GM19468 (cell line): ENCODE results near the gene NASP.

ENCODE experiments used
- ATAC-seq: cut with Tn5 transposase; IDR thresholded peaks from one replicate; pipeline ENCODE4 v1.9.1; 2021; ENCODE audit warnings: mild to moderate bottlenecking, moderate library complexity, moderate number of reproducible peaks; ENCODE audit not compliant: unreplicated experiment; ENCODE audit errors: extremely low read depth

The NASP gene, protein sequence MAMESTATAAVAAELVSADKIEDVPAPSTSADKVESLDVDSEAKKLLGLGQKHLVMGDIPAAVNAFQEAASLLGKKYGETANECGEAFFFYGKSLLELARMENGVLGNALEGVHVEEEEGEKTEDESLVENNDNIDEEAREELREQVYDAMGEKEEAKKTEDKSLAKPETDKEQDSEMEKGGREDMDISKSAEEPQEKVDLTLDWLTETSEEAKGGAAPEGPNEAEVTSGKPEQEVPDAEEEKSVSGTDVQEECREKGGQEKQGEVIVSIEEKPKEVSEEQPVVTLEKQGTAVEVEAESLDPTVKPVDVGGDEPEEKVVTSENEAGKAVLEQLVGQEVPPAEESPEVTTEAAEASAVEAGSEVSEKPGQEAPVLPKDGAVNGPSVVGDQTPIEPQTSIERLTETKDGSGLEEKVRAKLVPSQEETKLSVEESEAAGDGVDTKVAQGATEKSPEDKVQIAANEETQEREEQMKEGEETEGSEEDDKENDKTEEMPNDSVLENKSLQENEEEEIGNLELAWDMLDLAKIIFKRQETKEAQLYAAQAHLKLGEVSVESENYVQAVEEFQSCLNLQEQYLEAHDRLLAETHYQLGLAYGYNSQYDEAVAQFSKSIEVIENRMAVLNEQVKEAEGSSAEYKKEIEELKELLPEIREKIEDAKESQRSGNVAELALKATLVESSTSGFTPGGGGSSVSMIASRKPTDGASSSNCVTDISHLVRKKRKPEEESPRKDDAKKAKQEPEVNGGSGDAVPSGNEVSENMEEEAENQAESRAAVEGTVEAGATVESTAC

DNA sequence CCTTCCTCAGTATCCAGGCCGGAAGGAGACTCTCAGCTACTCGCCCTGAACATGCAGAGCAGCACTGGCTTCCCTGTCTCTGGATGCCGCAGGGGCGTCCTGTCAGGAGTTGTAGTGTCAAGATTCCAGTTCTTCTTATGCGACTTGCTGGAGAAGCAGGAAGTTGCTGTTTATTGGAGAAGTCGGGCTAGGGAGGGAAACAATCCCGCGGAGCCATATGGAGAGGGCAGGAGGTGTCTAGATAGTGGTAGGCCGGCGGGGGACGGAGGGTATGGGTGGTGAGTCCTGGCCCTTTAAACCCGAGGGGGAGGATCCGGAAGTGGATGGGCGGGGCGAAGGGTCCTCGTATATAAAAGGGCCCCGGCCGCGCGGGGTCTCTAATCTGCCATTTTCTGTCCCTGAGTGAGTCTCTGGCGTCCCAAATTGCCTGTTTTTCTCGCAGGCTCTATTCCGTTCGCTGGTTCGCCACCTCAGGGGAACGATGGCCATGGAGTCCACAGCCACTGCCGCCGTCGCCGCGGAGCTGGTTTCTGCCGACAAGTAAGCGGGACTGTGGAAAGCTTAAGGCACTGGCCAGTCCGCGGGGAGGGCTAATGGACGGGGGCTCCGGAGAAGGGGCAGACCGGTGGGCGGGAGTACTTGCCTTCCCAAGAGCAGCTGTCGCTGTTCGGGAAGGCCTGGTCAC is at the start of gene NASP:
Gene NASP (plus strand): TSS at position 376 of the 685 bp plus-strand sequence. CDS start 106 bp downstream, at position 482.
- peak; percentile 3 for ATAC-seq

DNA sequence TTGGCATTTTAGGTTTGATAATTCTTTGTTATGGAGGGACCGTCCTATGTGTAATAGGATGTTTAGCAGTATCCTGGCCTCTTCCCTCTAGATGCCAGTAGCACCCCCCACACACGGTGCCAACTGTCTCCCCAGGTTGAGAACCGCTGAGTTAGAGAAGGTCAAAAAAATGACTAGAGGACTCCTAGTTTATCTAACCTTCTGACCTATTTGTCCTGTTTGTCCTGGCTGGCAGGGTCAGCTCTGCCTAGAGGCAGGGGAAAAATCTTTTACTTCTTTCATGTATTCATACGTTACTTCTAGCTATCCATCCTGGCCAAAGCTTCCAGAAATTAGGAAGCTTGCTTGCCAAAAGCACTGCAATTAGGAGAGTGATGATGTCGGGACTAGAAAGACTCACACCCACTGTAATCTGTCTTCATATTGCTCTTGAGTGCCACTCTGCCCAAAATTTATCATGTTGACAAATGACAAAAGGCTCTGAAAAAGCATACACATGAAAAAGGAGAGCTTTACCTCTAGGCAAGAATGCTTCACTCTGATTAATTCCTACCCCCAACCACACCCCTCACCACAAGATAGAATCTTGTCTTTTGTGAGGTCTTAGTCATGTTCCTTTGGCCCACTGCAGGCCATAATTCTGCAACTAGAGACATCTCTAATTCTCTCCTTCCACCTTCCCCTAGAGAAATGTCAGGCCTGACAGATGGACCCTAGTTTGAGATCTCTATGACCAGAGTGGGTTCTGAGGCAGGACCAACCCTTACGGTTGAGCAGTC is 47.7 kb upstream of the NASP start:
- ATAC-seq = no peak

DNA sequence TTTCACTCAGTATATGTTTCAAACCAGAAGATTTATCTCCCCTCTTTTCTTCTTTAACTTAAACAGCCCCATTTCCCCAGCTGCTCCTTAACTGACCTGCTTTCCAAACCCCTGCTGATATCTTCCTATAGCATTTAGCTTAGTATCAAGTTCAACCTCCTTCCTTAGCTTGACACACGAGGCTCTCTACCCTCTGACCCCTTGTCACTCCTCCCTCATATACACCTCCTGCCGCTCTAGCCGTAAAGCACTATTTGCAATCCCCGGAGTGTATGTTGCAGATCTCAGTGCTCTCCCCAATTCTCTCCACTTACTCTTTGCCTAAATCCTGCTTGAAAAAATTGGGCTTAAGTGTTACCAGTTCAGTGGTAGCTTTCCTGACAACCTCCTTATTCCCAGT is 47.0 kb upstream of the NASP start:
- no peak for ATAC-seq

DNA sequence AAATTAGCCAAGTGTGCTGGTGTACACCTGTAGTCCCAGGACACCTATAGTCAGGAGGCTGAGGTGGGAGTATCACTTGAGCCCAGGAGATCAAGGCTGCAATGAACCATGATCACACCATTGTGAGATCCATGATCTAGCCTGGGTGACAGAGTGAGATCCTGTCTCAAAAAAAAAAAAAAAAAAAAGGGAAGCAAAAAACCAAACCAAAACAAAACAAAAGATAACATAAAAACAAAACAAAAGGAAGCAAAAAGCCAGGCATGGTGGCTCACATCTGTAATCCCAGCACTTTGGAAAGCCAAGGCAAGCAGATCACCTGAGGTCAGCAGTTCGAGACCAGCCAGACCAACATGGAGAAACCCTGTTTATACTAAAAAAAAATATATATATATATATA is 42.6 kb upstream of the NASP start:
- ATAC-seq = no peak

DNA sequence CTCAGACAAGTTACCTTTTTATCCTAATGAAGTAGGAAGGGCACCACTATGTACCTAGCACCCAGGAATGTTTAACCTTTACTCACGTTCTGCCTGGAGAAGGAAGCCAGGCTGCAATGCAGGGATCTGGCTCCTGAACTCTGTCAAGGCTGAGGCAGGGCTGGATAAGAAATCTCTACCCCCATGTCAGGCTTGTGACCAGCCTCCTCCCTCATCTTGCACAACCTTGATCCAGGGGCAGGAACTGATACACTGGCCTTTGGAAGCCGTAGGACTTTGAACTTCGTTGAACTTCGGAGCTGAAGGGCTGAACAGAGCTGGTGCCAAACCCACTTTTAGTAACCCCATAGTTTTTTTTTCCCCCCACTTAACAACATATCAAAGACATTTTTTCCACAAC is 41.2 kb upstream of the NASP start:
- no peak for ATAC-seq

DNA sequence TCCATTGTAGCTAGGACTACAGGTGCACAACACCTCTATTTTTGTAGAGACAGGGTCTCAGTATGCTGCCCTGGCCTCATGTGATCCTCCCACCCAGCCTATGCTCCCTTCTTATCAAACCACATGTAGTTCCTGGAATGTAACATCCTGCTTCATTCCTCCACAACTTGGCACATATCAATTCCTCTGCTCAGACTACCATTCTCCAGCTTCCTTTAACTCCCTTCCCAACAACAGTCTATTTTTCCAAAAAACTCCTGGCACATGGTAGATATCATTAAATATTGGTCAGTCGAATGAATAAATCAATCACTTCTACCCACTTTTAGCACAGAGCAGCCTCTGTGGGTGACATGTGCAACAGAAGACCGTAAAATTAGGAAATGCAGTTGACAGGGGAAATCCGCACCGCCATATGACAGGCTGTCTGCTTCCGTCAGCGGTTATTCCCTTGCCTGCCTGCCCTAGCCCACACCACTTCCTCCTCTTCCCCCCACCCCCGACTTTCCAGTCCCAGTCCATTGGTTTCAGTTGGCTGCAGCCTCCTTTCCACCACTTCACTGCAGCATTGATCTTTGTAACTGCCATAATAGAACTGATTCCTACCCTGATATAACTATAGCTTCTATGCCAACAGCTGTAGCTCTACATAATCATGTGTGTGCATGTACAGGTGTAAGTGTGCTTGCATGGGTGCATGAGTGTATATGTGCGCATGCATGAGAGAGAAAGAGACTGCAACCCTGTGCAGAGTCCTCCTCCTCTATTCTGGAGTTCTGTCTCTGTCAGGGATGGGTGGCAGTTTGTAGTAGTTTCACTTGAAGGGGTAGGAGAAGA is 40.0 kb upstream of the NASP start:
- ATAC-seq = no peak

DNA sequence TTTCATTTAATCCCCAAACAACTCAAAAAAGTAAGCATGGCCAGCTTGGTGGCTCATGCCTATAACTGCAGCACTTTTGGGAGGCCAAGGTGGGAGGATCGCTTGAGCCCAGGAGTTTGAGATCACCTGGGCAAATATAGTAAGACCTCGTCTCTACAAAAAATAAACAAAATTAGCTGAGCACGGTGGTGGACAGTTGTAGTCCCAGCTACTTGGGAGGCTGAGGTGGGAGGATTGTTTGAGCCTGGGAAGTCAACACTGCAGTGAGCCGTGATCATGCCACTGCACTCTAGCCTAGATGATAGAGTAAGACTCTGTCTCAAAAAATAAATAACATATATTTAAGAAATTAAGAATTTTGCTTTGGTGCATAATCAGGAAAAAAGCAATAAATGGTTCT is 39.3 kb upstream of the NASP start:
- no peak for ATAC-seq

DNA sequence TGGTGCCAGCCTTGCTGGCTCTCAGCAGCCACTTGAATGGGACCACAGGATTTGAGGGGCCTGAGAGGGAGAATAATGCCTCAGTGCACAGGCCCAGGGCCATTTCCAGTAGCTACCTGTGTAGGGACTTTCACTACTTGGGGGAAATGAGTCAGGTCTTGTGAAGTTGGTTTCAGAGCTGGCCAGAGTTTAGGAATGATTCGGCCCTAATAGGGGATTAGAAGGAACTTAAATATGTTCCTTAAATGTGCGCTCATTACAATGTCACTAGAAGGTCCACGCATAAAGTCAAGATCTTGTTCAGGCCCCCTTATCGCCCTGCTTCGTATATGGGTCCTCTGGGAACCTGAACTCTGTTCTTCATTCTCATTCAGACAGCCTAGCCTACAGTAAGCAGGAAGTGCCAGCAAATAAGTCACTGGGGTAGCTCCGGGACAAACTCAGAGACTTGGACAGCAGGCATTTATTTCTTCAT is 38.8 kb upstream of the NASP start:
- peak; percentile 49 for ATAC-seq

DNA sequence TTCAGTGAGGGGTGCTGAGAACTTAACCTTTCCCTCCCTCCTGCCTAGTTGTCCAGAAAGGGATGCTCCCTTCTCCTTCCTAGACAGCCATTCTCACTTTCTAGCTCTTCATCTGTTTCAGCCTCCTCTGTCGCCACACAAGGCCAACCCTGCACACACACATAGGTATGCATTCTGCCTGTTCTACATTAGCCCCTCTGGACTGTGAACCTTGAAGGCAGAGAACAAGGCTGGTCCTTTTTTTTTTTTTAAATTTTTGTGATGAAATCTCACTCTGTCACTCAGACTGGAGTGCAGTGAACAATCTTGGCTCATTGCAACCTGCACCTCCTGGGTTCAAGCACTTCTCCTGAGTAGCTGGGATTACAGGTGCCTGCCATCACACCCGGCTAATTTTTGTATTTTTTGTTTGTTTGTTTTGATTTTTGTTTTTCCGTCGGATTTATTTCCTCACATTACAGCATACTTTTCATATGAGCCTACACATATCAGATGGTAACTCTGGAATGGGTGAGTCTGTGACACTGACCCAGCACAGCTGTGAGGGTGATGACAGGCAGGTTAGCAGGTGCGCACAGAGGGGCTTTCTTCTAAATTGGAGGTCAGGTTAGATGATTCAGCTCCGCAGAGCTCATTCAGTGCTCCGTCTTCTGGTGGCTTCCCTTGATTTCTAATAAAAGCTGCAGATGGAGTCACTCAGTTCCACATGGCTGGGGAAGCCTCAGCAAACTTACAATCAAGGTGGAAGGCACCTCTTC is 38.1 kb upstream of the NASP start:
- no peak for ATAC-seq

DNA sequence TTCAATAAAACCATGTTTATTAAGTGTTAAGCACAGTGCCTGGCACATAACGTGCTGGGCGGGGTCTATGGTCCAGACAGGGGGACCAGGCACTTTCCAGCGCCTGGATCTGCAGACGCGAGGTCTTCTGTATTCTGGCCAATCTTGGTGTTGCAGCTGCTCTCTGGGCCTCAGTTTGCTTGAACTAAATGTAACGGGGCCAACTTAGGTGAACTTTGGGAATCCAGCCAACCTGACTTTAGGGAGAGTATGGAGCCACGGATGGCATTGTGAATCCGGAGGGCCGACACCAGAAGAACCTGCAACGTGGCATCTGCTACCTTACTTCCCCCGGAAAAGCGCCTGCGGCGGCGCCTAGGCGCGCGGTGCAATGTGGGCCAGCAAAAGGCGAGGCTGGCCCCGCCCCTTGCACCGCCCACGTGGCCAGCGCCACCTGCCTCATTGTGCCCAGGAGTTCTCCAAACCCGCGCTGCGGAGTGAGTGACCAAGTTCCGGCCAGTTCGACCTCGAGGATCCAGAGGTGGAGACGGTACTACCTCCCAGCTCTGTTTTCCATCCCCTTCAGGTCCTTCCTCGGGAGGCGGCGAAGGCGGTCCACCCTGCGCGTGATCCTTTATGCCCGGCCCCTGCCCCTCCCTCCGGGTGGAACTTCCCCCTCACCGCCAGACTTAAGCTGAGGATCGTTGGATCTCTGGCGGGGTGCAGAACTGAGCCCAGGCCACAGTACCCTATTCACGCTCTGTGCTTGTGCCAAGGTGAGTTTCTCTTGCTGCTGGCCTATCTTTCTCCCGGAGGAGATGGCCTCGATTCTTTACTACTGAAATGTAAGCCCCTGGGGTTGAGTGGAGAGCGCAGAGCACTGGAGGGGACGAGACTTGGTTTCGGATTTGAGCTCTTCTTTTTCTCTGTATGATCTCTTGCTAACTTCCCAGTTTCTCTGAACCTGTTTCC is 33.2 kb upstream of the NASP start, which contains the start of gene AKR1A1:
Gene AKR1A1 (plus strand): TSS at position 426 of the 951 bp plus-strand sequence. CDS start 10,969 bp downstream, outside the sequence.
- ATAC-seq = peak; percentile 82

DNA sequence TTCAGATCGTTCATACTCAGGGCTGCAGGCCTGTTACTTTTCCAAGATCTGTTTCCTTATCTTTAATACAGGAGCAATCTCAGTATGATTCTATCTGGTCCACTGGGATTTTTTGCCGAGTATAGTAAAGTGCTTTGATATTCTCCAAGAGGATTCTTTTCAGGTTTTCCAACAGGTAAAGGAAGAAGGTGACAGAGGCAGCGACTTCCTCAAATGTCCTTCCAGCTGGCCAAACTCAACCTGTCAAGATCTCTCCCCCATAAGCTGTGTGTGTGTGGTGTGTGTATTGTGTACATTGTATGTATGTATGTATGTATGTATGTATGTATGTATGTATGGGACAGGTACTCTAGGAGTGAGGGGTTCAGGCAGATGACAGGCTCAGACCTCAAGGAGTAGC is 32.2 kb upstream of the NASP start:
- ATAC-seq = no peak

DNA sequence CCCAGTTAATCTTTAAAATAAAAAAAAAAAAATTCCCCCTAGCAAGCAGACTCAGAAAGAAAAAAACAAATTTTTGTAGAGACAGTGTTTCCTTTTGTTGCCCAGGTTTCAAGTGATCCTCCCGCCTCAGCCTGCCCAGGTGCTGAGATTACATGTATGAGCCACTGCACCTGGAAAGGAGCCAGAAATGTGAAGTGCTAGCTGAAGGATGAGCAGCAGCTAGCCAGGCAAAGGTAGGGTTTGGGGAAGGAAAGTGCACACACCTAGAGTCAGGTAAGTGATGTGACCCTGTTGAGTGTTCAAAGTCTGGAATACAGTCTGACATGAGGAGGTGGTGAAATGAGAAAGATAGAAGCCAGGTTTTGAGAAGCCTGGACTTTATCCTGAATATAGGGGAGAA is 31.5 kb upstream of the NASP start:
- no peak for ATAC-seq

DNA sequence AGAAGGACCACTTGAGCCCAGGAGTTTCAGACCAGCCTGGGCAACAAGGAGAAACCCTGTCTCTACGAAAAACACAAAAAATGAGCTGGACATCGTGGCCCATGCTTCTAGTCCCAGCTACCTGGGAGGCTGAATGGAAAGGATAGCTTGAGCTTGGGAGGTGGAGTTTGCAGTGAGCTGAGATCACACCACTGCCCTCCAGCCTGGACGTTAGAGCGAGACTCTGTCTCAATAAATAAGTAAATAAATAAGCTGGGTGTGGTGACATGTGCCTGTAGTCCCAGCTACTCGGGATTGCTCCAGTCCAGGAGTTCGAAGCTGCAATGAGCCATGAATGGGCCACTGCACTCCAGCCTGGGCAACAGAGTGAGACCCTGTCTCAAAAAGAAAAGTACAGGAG is 29.6 kb upstream of the NASP start:
- no peak for ATAC-seq

DNA sequence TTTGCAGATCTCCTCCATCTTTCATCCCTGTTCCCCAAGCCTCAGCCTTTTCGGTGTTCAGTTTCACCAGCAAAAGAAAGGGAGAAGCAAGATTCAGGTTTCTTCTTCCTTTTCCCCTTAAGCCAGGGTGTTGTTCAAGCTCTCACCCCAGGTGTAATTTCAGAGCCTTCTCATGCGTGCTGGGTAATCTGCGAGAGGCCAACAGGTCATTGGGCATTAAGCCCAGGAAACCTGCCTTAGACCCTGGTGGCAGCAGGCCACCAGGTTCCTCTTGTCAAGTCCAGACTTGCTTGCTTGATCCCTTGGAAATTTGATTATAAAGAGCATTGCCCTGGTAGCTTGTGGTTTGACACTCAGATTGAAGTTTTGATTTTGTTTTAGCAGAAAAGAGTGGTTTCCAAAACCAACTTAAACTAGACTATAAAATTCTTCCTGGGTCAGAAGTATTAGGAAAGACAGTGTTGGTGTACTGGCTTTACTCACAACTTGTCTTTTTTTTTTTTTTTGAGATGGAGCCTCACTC is 26.4 kb upstream of the NASP start:
- ATAC-seq = no peak

DNA sequence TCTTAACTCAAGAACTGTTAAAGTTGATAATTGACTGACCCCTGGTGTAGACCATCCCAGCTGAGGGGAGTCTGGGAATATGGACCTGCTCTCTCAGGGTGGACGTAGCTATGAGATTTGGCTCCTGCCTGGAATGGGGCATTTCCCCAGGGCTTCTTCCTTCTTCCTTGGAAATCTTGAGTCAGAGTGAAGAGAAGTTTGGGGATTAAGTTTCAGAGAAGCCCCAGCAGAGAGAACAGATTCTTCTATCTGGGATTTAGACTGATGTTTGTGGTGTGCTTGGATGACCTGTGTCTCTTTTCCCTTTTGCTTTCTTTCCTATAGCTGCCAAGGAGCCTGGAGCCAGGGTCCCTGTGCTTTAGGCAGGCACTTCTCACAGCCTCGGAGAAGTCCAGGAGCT is 20.0 kb upstream of the NASP start:
- no peak for ATAC-seq

DNA sequence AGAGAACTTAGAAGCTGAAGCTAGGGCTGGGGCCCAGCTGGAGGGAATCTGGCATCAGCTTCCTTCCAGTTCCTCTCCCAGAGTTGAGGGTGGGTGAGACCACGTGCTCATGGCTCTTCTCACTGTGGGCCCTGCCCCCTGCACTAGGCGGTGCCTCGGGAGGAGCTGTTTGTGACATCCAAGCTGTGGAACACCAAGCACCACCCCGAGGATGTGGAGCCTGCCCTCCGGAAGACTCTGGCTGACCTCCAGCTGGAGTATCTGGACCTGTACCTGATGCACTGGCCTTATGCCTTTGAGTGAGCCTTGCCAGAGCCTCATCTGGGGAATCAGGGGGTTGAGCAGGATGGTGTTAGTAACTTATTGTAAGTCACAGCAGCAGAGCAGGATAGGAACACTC is 17.1 kb upstream of the NASP start:
- ATAC-seq = no peak

DNA sequence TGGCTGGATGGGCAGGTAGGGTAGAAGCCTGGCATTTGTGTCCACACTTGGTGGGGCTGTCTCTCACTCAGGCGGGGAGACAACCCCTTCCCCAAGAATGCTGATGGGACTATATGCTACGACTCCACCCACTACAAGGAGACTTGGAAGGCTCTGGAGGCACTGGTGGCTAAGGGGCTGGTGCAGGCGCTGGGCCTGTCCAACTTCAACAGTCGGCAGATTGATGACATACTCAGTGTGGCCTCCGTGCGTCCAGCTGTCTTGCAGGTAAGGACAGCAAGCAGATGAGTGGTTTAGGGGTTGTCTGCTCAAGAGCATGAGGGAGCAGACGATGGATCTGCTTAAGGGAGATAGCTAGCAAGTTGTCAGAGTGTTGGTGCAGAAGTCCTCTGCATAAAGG is 15.9 kb upstream of the NASP start:
- no peak for ATAC-seq
